NCI-H2107 treated with DMSO at 0.1 percent for 48 hours (cell line): ENCODE measurements around the gene LYL1.
A peak's percentile ranks its signal among the peaks of the same experiment; 100 is the strongest.

ENCODE experiments used
- DNase-seq: peaks from one replicate; lab custom pipeline; 2025; ENCODE audit not compliant: unreplicated experiment; lab: John Stamatoyannopoulos, UW

Gene LYL1

GRCh38 chr19:13078381-13078780 lies 24.3 kb downstream of the LYL1 start:
- DNase-seq = no peak

- no peak for DNase-seq
These were observed 25.4 kb downstream of the LYL1 start for GRCh38 chr19:13077240-13077639.

- DNase-seq = no peak
These were observed 25.9 kb downstream of the LYL1 start for GRCh38 chr19:13076787-13077186.

- DNase-seq = no peak
These were observed 26.3 kb downstream of the LYL1 start for GRCh38 chr19:13076320-13076719.

GRCh38 chr19:13074378-13074777 lies 28.3 kb downstream of the LYL1 start:
- DNase-seq = no peak

- no peak for DNase-seq
These were observed 29.4 kb downstream of the LYL1 start for GRCh38 chr19:13073263-13073662.

- DNase-seq = no peak
These were observed 30.3 kb downstream of the LYL1 start for GRCh38 chr19:13072188-13072908.

- no peak for DNase-seq
These were observed 31.0 kb downstream of the LYL1 start for GRCh38 chr19:13071444-13072187.

GRCh38 chr19:13070425-13071140 lies 32.1 kb downstream of the LYL1 start:
- DNase-seq = no peak

- DNase-seq = no peak
These were observed 33.0 kb downstream of the LYL1 start for GRCh38 chr19:13069415-13070359.

- no peak for DNase-seq
These were observed 34.4 kb downstream of the LYL1 start for GRCh38 chr19:13068085-13068846.

- DNase-seq = no peak
These were observed 35.5 kb downstream of the LYL1 start for GRCh38 chr19:13066933-13067807.

GRCh38 chr19:13066226-13066625 lies 36.4 kb downstream of the LYL1 start:
- DNase-seq = no peak

GRCh38 chr19:13064092-13064489 lies 38.6 kb downstream of the LYL1 start:
- no peak for DNase-seq

- DNase-seq = no peak
These were observed 39.1 kb downstream of the LYL1 start for GRCh38 chr19:13063461-13064091.

- DNase-seq = no peak
These were observed 40.3 kb downstream of the LYL1 start for GRCh38 chr19:13062317-13062716.

GRCh38 chr19:13060964-13061927 lies 41.4 kb downstream of the LYL1 start:
- peak; percentile 37 for DNase-seq
